Measurements from ENCODE around the gene SETD7.

Gene SETD7

GRCh38 chr4:139521754-139522401 lies 34.1 kb downstream of the SETD7 start:
- no peak overlapping the region for H3K4me3 ChIP-seq (ENCODE audit: low read depth, low read length)
- DNase-seq (ENCODE audit: low read depth): no peak
- no peak for TF ChIP-seq CTCF (IDR thresholded peaks at IDR 0.05; ENCODE audit: low read depth, low read length, missing control alignments)

GRCh38 chr4:139515531-139515958 lies 40.5 kb downstream of the SETD7 start:
- no peak for TF ChIP-seq CTCF (IDR thresholded peaks at IDR 0.05; ENCODE audit: low read depth, low read length, missing control alignments)
- no peak overlapping the region for H3K4me3 ChIP-seq (ENCODE audit: low read depth, low read length)
- no peak for DNase-seq (ENCODE audit: low read depth)

- DNase-seq (ENCODE audit: low read depth): no peak
- no peak for TF ChIP-seq CTCF (IDR thresholded peaks at IDR 0.05; ENCODE audit: low read depth, low read length, missing control alignments)
These were observed 41.5 kb downstream of the SETD7 start for GRCh38 chr4:139514382-139515059.

GRCh38 chr4:139511320-139511719 lies 44.7 kb downstream of the SETD7 start:
- DNase-seq (ENCODE audit: low read depth): no peak
- TF ChIP-seq CTCF (IDR thresholded peaks at IDR 0.05; ENCODE audit: low read depth, low read length, missing control alignments): no peak
- no peak overlapping the region for H3K4me3 ChIP-seq (ENCODE audit: low read depth, low read length)

More at GRCh38 chr4:139514382-139515059, 41.5 kb downstream of the SETD7 start:
- no peak overlapping the region for H3K4me3 ChIP-seq (ENCODE audit: low read depth, low read length)

GRCh38 chr4:139509727-139510410 lies 46.1 kb downstream of the SETD7 start:
- no peak overlapping the region for H3K4me3 ChIP-seq (ENCODE audit: low read depth, low read length)
- peak; percentile 34 for TF ChIP-seq CTCF (IDR thresholded peaks at IDR 0.05; ENCODE audit: low read depth, low read length, missing control alignments)
- DNase-seq (ENCODE audit: low read depth): no peak

- no peak for DNase-seq (ENCODE audit: low read depth)
- no peak overlapping the region for H3K4me3 ChIP-seq (ENCODE audit: low read depth, low read length)
- no peak for TF ChIP-seq CTCF (IDR thresholded peaks at IDR 0.05; ENCODE audit: low read depth, low read length, missing control alignments)
These were observed 47.3 kb downstream of the SETD7 start for GRCh38 chr4:139508581-139509237.

Data from GM12864 (cell line).